MM.1S (cell line): ENCODE results near the gene RDH13.

Experiments used
- DNase-seq: peaks from one replicate; pipeline ENCODE4 v3.0.0-alpha.2; 2015
- H2AFZ ChIP-seq: fragments of 300-600 bp; sonication (generic); 2 replicates; pipeline ENCODE4 v1.6.0; 2016; ENCODE audit warnings: antibody characterized with exemption, low read length
- H3F3A ChIP-seq: fragments of 300-600 bp; sonication (generic); 2 replicates; pipeline ENCODE4 v1.6.1; 2016; ENCODE audit warnings: mild to moderate bottlenecking, antibody characterized with exemption, low read length, moderate library complexity, mixed read lengths; ENCODE audit not compliant: insufficient read depth
- H3K27ac ChIP-seq: fragments of 300-600 bp; sonication (generic); 2 replicates; pipeline ENCODE4 v1.5.1; 2016; ENCODE audit warnings: mild to moderate bottlenecking, low read length
- H3K27me3 ChIP-seq: fragments of 300-600 bp; sonication (generic); replicated peaks from 2 replicates; pipeline ENCODE4 v1.6.0; 2016; ENCODE audit warnings: low read length; ENCODE audit not compliant: insufficient read depth
- H3K36me3 ChIP-seq: fragments of 300-600 bp; sonication (generic); replicated peaks from 2 replicates; pipeline ENCODE4 v1.6.1; 2016; ENCODE audit warnings: mild to moderate bottlenecking, low read length, mixed read lengths; ENCODE audit not compliant: insufficient read depth
- H3K4me1 ChIP-seq: fragments of 300-600 bp; sonication (generic); 2 replicates; pipeline ENCODE4 v1.6.1; 2016; ENCODE audit warnings: low read length, mixed read lengths
- H3K4me2 ChIP-seq: fragments of 300-600 bp; sonication (generic); 2 replicates; pipeline ENCODE4 v1.6.0; 2016; ENCODE audit warnings: low read depth, low read length
- H3K4me3 ChIP-seq: fragments of 300-600 bp; sonication (generic); 2 replicates; pipeline ENCODE4 v1.5.1; 2016; ENCODE audit warnings: low read length, mixed read lengths
- H3K79me2 ChIP-seq: fragments of 300-600 bp; sonication (generic); 2 replicates; pipeline ENCODE4 v1.6.1; 2016; ENCODE audit warnings: mixed run types, low read length, mixed read lengths
- H3K9ac ChIP-seq: fragments of 300-600 bp; sonication (generic); 2 replicates; pipeline ENCODE4 v1.6.1; 2016; ENCODE audit warnings: low read length, mixed read lengths
- H3K9me2 ChIP-seq: fragments of 300-600 bp; sonication (generic); replicated peaks from 2 replicates; pipeline ENCODE4 v1.6.1; 2016; ENCODE audit warnings: mild to moderate bottlenecking, low read length, mixed read lengths; ENCODE audit not compliant: insufficient read depth
- H3K9me3 ChIP-seq: fragments of 300-600 bp; sonication (generic); replicated peaks from 2 replicates; pipeline ENCODE4 v1.6.1; 2016; ENCODE audit warnings: mild to moderate bottlenecking, low read length, mixed read lengths; ENCODE audit not compliant: insufficient read depth
- H4K20me1 ChIP-seq: fragments of 300-600 bp; sonication (generic); 2 replicates; pipeline ENCODE4 v1.6.1; 2016; ENCODE audit warnings: mild to moderate bottlenecking, low read length, moderate library complexity, mixed read lengths; ENCODE audit not compliant: insufficient read depth
- CTCF ChIP-seq: fragments of 300-600 bp; sonication (generic); IDR thresholded peaks from 2 replicates; pipeline ENCODE4 v1.5.1; 2016; ENCODE audit warnings: antibody characterized with exemption, low read length, mixed read lengths
- EZH2 ChIP-seq: fragments of 300-600 bp; sonication (generic); optimal IDR thresholded peaks from 2 replicates; pipeline ENCODE3; 2017; ENCODE audit warnings: low read depth, mild to moderate bottlenecking, antibody characterized with exemption, low read length, mixed read lengths
- EZH2phosphoT487 ChIP-seq: fragments of 300-600 bp; sonication (generic); IDR thresholded peaks from 2 replicates; pipeline ENCODE4 v1.6.1; 2018; ENCODE audit warnings: antibody characterized with exemption, low read length

The RDH13 gene

GRCh38 chr19:55099557-55100506 is 36.9 kb upstream of the RDH13 start:
- no peak overlapping the region for H2AFZ ChIP-seq
- DNase-seq: no peak
- no peaks in the 10 kb centered on the region for H4K20me1 ChIP-seq
- H3K79me2 ChIP-seq: no peaks in the 10 kb centered on the region
- TF ChIP-seq CTCF (peak; percentile 27; the same call in 1 of the 2 replicates), EZH2 (no peak)
- H3K36me3 ChIP-seq: peaks cover 4% of the 10 kb centered on the region; the same call in 1 of the 2 replicates
- H3K9ac ChIP-seq: no peak overlapping the region
- no peak overlapping the region for H3K4me2 ChIP-seq
- H3K4me3 ChIP-seq: no peak overlapping the region
- H3K9me2 ChIP-seq: no peaks in the 10 kb centered on the region
- no peak overlapping the region for H3K27ac ChIP-seq
- no peaks in the 10 kb centered on the region for H3K4me1 ChIP-seq
- H3K27me3 ChIP-seq: no peaks in the 10 kb centered on the region
- no peaks in the 10 kb centered on the region for H3F3A ChIP-seq
- no peaks in the 10 kb centered on the region for H3K9me3 ChIP-seq

DNA sequence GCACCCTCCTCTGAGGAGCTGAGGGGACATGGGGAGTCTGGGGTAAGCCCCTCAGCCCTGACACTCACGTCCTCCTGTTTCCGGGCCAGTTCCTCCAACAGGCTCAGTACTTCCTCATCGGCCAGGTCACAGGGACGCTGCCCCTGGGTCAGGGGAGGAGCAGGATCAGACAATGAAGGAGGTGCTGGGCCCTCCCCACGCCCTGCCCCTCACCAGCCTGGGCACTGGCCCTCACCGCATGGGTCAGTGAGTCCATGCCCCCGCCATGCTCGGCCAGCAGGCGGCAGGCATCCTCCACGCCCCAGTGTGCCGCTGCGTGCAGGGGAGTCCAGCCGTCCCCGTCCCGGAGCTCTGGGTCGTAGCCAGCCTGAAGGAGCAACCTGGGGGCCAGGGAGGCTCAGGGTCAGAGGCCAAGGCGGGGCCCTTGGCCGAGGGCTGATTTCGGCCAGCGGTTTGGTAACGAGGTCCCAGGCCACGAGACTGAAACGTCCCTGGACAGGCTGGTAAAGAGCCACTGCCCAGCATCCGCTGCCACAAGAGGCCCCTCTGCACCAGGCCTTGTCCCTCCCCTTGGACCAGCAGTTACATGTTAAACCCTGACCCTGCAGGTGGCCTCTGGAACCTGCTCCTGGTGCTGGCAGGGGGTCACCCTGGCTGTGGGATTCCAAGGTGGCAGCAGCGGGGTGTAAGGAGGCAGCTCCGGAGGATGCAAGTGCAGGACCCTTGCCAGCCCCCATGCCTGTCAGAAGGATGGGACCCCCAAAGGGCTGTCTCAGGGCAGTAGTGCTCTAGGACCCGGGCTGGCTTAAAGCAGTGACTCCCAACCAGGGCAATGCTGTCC is 36.0 kb upstream of the RDH13 start:
- no peak for TF ChIP-seq CTCF
- TF ChIP-seq EZH2phosphoT487: no peak
- no peak for TF ChIP-seq EZH2
- H4K20me1 ChIP-seq: no peaks in the 10 kb centered on the region
- no peaks in the 10 kb centered on the region for H3K9me2 ChIP-seq
- H3K4me2 ChIP-seq: no peak overlapping the region
- H3K9me3 ChIP-seq: no peaks in the 10 kb centered on the region
- H3K27me3 ChIP-seq: no peaks in the 10 kb centered on the region
- no peaks in the 10 kb centered on the region for H3K4me1 ChIP-seq
- H3K27ac ChIP-seq: no peak overlapping the region
- H3K79me2 ChIP-seq: no peaks in the 10 kb centered on the region
- peaks cover 4% of the 10 kb centered on the region; the same call in 1 of the 2 replicates for H3K36me3 ChIP-seq
- H3F3A ChIP-seq: no peaks in the 10 kb centered on the region
- no peak overlapping the region for H3K4me3 ChIP-seq
- no peak for DNase-seq
- no peak overlapping the region for H3K9ac ChIP-seq
- H2AFZ ChIP-seq: no peak overlapping the region

DNA sequence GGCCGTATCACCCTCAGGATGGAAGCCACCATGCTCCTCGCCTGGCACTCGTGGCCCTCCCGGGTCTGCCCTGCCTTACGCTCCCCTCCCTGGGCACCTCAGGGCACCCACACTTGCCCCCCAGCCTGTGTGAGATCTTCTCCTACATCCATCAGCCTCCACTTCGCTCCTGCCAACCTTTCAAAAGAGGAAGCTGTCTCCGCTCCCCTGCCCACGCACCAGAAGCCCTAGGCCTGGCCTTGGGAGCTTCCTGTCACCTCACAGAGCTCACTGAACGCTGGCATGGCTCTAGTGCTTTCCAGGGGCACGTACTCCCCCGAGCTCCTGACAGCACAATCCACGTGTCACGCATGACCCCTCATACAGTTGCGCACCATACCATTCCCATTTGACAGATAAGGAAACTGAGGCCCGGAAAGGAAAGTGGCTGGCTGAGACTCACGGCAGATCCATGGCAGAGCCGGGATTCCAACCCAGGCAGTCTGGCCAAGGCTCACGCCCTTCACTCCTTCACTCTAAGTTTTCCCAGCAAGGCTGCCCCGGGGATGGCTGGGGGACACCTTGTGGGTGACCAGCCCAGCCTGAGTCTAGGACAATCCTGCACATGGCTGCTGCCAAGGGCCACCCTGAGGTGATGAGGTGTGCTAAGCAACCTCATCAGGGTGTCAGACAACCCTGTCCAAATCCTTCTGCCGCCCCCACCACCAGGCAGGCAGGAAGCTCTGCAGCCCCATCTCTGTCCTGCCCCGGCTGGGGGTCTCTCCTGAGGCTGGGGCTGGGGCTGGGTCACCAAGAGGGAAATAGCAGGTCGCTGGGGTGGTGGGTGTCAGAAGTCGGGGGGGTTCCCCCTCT is 35.1 kb upstream of the RDH13 start:
- Histone ChIP-seq H2AFZ (no peak overlapping the region), H3K27me3 (no peaks in the 10 kb centered on the region), H3K27ac (no peak overlapping the region), H3K9ac (no peak overlapping the region), H3K4me1 (no peaks in the 10 kb centered on the region), H3F3A (no peaks in the 10 kb centered on the region), H3K9me2 (no peaks in the 10 kb centered on the region), H3K4me3 (no peak overlapping the region), H4K20me1 (no peaks in the 10 kb centered on the region), H3K4me2 (no peak overlapping the region), H3K36me3 (peaks cover under 1% of the 10 kb centered on the region; the same call in 1 of the 2 replicates), H3K79me2 (no peaks in the 10 kb centered on the region), H3K9me3 (no peaks in the 10 kb centered on the region)
- DNase-seq: no peak
- TF ChIP-seq EZH2 (no peak), EZH2phosphoT487 (no peak)
